ENCODE data around the gene ID4. TPM values are rescaled to one million over a fixed set of nuclear protein-coding genes. Genes with fewer than 3 reads are reported as not detected.
A peak's percentile ranks its signal among the peaks of the same experiment; 100 is the strongest.

ID4 gene
- total and polyA plus RNA-seq, 12 donors = 1.2 to 9.6 (median 3.1) TPM

DNA sequence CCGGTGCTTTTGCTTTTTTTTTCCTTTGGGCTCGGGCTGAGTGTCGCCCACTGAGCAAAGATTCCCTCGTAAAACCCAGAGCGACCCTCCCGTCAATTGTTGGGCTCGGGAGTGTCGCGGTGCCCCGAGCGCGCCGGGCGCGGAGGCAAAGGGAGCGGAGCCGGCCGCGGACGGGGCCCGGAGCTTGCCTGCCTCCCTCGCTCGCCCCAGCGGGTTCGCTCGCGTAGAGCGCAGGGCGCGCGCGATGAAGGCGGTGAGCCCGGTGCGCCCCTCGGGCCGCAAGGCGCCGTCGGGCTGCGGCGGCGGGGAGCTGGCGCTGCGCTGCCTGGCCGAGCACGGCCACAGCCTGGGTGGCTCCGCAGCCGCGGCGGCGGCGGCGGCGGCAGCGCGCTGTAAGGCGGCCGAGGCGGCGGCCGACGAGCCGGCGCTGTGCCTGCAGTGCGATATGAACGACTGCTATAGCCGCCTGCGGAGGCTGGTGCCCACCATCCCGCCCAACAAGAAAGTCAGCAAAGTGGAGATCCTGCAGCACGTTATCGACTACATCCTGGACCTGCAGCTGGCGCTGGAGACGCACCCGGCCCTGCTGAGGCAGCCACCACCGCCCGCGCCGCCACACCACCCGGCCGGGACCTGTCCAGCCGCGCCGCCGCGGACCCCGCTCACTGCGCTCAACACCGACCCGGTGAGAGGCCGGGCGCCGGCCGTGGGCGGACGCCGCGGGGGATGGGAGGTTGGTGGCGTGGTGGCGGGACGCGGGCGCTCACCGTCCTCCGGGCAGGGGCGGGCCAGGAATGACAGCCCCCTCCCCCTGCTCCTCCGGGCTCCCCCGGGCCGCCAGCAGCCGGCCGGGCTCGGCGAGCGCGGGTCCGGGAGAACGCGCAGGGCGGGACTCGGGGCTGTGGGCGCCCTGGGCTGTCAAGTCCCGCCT lies 606 bp downstream of the ID4 start:
- 0 to 2% methylated on average over 100 to 122 of the region's 122 CpGs for WGBS, 2 donors
- intact Hi-C loops (cut with DNase I) = loop anchor here in 4 of 10 donors (2.0 to 5.0 kb wide), 2 partner anchors 33 to 35 kb away; no protein-coding TSS in a partner anchor
- TF ChIP-seq, protein P1, sequence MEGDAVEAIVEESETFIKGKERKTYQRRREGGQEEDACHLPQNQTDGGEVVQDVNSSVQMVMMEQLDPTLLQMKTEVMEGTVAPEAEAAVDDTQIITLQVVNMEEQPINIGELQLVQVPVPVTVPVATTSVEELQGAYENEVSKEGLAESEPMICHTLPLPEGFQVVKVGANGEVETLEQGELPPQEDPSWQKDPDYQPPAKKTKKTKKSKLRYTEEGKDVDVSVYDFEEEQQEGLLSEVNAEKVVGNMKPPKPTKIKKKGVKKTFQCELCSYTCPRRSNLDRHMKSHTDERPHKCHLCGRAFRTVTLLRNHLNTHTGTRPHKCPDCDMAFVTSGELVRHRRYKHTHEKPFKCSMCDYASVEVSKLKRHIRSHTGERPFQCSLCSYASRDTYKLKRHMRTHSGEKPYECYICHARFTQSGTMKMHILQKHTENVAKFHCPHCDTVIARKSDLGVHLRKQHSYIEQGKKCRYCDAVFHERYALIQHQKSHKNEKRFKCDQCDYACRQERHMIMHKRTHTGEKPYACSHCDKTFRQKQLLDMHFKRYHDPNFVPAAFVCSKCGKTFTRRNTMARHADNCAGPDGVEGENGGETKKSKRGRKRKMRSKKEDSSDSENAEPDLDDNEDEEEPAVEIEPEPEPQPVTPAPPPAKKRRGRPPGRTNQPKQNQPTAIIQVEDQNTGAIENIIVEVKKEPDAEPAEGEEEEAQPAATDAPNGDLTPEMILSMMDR (IDR thresholded peaks at IDR 0.05) = no peak
- peak in 5 of 8 donors; percentile 2 to 57 (median 32) for ATAC-seq
- peaks cover 0 to 23% (median 11%) of the 10 kb centered on the region in 9 donors for H3K4me1 ChIP-seq
- H3K27ac ChIP-seq = peak overlapping the region; percentile 50 to 82 (median 74)
- peak; percentile 11 to 30 for DNase-seq
- H3K36me3 ChIP-seq = no peaks in the 10 kb centered on the region
- peaks cover 0 to 89% (median 46%) of the 10 kb centered on the region in 7 donors for H3K27me3 ChIP-seq
- H3K4me3 ChIP-seq = peak overlapping the region; percentile 59 to 76 (median 70)
- H3K9me3 ChIP-seq = no peaks in the 10 kb centered on the region

- intact Hi-C loops (cut with DNase I) = loop anchor here in 1 of 10 donors (5.0 kb wide), 1 partner anchor 36 kb away; no protein-coding TSS in a partner anchor
- TF ChIP-seq, protein P1 (IDR thresholded peaks at IDR 0.05) = no peak
- peak overlapping the region; percentile 59 to 76 (median 70) for H3K4me3 ChIP-seq
- no peaks in the 10 kb centered on the region for H3K36me3 ChIP-seq
- ATAC-seq = no peak
- H3K27me3 ChIP-seq = peaks cover 0 to 89% (median 46%) of the 10 kb centered on the region in 7 donors
- no peaks in the 10 kb centered on the region for H3K9me3 ChIP-seq
- 1% methylated on average over 63 of the region's 63 CpGs for WGBS, 2 donors
- peak in 1 of 2 donors; percentile 22 for DNase-seq
- peak overlapping the region; percentile 28 to 82 (median 70) for H3K27ac ChIP-seq
- H3K4me1 ChIP-seq = peaks cover 0 to 23% (median 11%) of the 10 kb centered on the region in 9 donors
Measured at GRCh38 chr6:19838442-19839236, 1.5 kb downstream of the ID4 start.

GRCh38 chr6:19839237-19839546 lies 2.0 kb downstream of the ID4 start:
- TF ChIP-seq, protein P1 (IDR thresholded peaks at IDR 0.05) = no peak
- Histone ChIP-seq H3K36me3 (no peaks in the 10 kb centered on the region), H3K9me3 (no peaks in the 10 kb centered on the region), H3K4me1 (peaks cover 0 to 23% (median 11%) of the 10 kb centered on the region in 9 donors), H3K27me3 (peaks cover 0 to 90% (median 46%) of the 10 kb centered on the region in 7 donors), H3K27ac (peak overlapping the region in 2 of 10 donors; percentile 73 to 74), H3K4me3 (peak overlapping the region in 9 of 10 donors; percentile 59 to 76 (median 69))
- intact Hi-C loops (cut with DNase I) = loop anchor here in 1 of 10 donors (5.0 kb wide), 1 partner anchor 37 kb away; no protein-coding TSS in a partner anchor
- no peak for DNase-seq
- WGBS, 2 donors = 21 to 23% methylated on average over 7 of the region's 7 CpGs
- no peak for ATAC-seq

GRCh38 chr6:19839788-19840187 lies 2.6 kb downstream of the ID4 start:
- Histone ChIP-seq H3K36me3 (no peaks in the 10 kb centered on the region), H3K27me3 (peaks cover 0 to 92% (median 49%) of the 10 kb centered on the region in 7 donors), H3K4me3 (peak overlapping the region in 6 of 10 donors; percentile 59 to 76 (median 70)), H3K9me3 (no peaks in the 10 kb centered on the region), H3K27ac (no peak overlapping the region), H3K4me1 (peaks cover 0 to 23% (median 11%) of the 10 kb centered on the region in 9 donors)
- WGBS, 2 donors = 62 to 70% methylated on average over 1 of the region's 1 CpG
- ATAC-seq = no peak
- intact Hi-C loops (cut with DNase I) = loop anchor here in 4 of 10 donors (5.0 to 10.0 kb wide), 4 partner anchors 32 to 845 kb away; no protein-coding TSS in a partner anchor
- no peak for DNase-seq
- TF ChIP-seq, protein P1 (IDR thresholded peaks at IDR 0.05) = no peak
